ENCODE measurements around the gene ABCB4. TPM values are rescaled to one million over a fixed set of nuclear protein-coding genes. Genes with fewer than 3 reads are reported as not detected.
A peak's percentile ranks its signal among the peaks of the same experiment; 100 is the strongest.

The ABCB4 gene
- total RNA-seq, 1 experiment from 2014 or later, result 0.20 TPM

DNA sequence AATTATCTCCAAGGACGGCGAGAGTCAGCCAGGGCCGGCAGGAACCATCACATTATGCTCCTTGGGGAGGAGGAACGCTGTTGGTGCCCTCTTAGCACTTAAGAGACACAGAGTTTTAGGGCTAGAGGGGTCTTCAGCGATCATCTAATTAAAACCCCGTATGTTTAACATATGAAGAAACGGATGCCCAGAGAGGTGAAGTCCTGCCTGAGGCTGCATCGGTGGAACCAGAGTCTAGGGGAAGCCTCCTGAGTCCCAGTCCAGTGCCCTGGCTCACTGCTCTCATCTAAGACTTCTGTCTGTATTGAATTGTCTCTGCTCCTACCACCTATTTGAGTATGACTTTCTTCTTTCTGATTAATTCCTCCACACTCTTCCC is 688 bp upstream of the ABCB4 start:
- no peak overlapping the region for H4K8ac ChIP-seq (replicated peaks; ENCODE audit: insufficient read length, low read depth, low read length)
- H3K27ac ChIP-seq (ENCODE audit: insufficient read length, low read depth, low read length), result no peak overlapping the region
- H4K5ac ChIP-seq (ENCODE audit: insufficient read length, low read depth, low read length), result no peak overlapping the region
- no peaks in the 10 kb centered on the region for H3K4me1 ChIP-seq (ENCODE audit: insufficient read depth, low read length)
- H3K56ac ChIP-seq (ENCODE audit: insufficient read length, low read depth, low read length), result no peak overlapping the region
- no peaks in the 10 kb centered on the region for H3K9me3 ChIP-seq (ENCODE audit: control insufficient read depth, low read depth, low read length)
- peaks cover 5% of the 10 kb centered on the region; the same call in 1 of the 2 replicates for H3K27me3 ChIP-seq (ENCODE audit: insufficient read depth, low read length)
- H2AK5ac ChIP-seq (ENCODE audit: insufficient read length, low read length), result no peak overlapping the region
- no peak overlapping the region for H3K4ac ChIP-seq (ENCODE audit: low read depth, low read length)
- TF ChIP-seq CTCF (conservative IDR thresholded peaks at IDR 0.05), result no peak
- H3K79me2 ChIP-seq (ENCODE audit: insufficient read depth, low read length), result no peaks in the 10 kb centered on the region
- peak overlapping the region; percentile 99 for H3K4me2 ChIP-seq (ENCODE audit: insufficient read depth, insufficient read length, low read length)
- Mint-ChIP-seq H3K27ac (no peak overlapping the region), H3K4me3 (peak overlapping the region; percentile 55 to 76), H3K36me3 (ENCODE audit: insufficient read depth in 1 of 3, low read depth in 3 of 3) (no peaks in the 10 kb centered on the region), H3K9me3 (no peaks in the 10 kb centered on the region), H3K27me3 (ENCODE audit: low read depth) (peaks cover 37% of the 10 kb centered on the region), H3K4me1 (peaks cover 8 to 9% of the 10 kb centered on the region in 2 experiments)
- H3K23ac ChIP-seq (ENCODE audit: insufficient read length, low read depth, low read length), result no peak overlapping the region
- no peak overlapping the region for H2BK12ac ChIP-seq (ENCODE audit: insufficient read length, low read depth, low read length)
- H2BK120ac ChIP-seq (ENCODE audit: low read depth, low read length, poor library complexity, severe bottlenecking), result no peak overlapping the region
- H3K14ac ChIP-seq (ENCODE audit: insufficient read depth, low read length), result no peak overlapping the region
- no peak overlapping the region for H3T11ph ChIP-seq (ENCODE audit: low read length)
- H4K20me1 ChIP-seq (ENCODE audit: control insufficient read depth, insufficient read depth, insufficient read length), result no peaks in the 10 kb centered on the region
- H4K91ac ChIP-seq (ENCODE audit: insufficient read length, low read depth, low read length), result no peak overlapping the region
- H3K79me1 ChIP-seq (ENCODE audit: insufficient read depth, low read depth, low read length, poor library complexity, severe bottlenecking), result no peaks in the 10 kb centered on the region
- no peak overlapping the region for H3K18ac ChIP-seq (ENCODE audit: insufficient read length, low read depth, low read length)
- H3K23me2 ChIP-seq (ENCODE audit: insufficient read length, low read depth, low read length, poor library complexity, severe bottlenecking), result peaks cover 8% of the 10 kb centered on the region
- no peak overlapping the region for H2BK20ac ChIP-seq (ENCODE audit: low read depth, low read length, poor library complexity, severe bottlenecking)
- no peak overlapping the region for H2BK15ac ChIP-seq (ENCODE audit: low read depth, low read length)
- no peak overlapping the region for H2BK5ac ChIP-seq (ENCODE audit: insufficient read length, low read length)
- DNase-seq, result no peak
- H3K9ac ChIP-seq (ENCODE audit: extremely low read depth, insufficient read length, low read length), result no peak overlapping the region
- H2AFZ ChIP-seq (ENCODE audit: low read length), result no peak overlapping the region
- WGBS (ENCODE audit: extremely low coverage, insufficient read length, low lambda C conversion rate), result no CpG with 5 or more reads among the region's 8 CpGs
